Cardiac ventricle fibroblast (primary cell): ENCODE data around the gene TNC. TPM values are rescaled to one million over a fixed set of nuclear protein-coding genes. Genes with fewer than 3 reads are reported as not detected.

Source experiments
- total RNA-seq: library from RNA; depleted of rRNA; stranded (reverse); fragments of >200 nt; gene quantifications from 2 replicates; pipeline ENCODE4 v1.2.3, GENCODE V29; 2015

Gene TNC
- total RNA-seq = 1.2 and 1.4 TPM in 2 replicates

GRCh38 chr9:115117999-115118878 is at the start of gene TNC:
TNC (minus strand) TSS chr9:115118157; CDS start chr9:115091018, 27,139 bp downstream.

Other genes with a start within 250 kb of the TNC start
- gene TNFSF8, start 187.6 kb downstream of the TNC start, total RNA-seq = not detected in 2 replicates